ENCODE measurements around the gene PRR12.

Gene PRR12

DNA sequence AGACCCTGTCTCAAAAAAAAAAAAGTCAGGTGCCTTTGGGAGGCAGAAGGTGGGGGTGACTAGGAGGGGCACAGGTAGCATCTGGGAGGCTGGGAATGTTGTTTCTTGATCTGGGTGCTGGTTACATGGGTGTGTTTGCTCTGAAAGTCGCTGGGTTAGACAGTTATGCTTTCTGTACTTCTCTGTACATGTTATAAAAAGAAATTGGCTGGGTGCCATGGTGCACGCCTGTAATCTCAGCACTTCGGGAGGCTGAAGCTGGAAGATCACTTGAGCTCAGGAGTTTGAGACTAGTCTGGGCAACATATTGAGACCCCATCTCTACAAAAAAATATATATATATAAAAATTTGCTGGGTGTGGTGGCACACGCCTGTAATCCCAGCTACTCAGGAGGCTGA is 25.7 kb upstream of the PRR12 start:
- DNase-seq (ENCODE audit: low read depth in 2 of 2, low spot score in 1 of 2) = no peak

GRCh38 chr19:49566302-49566701 is 24.7 kb upstream of the PRR12 start:
- DNase-seq (ENCODE audit: low read depth in 2 of 2, low spot score in 1 of 2) = no peak

DNA sequence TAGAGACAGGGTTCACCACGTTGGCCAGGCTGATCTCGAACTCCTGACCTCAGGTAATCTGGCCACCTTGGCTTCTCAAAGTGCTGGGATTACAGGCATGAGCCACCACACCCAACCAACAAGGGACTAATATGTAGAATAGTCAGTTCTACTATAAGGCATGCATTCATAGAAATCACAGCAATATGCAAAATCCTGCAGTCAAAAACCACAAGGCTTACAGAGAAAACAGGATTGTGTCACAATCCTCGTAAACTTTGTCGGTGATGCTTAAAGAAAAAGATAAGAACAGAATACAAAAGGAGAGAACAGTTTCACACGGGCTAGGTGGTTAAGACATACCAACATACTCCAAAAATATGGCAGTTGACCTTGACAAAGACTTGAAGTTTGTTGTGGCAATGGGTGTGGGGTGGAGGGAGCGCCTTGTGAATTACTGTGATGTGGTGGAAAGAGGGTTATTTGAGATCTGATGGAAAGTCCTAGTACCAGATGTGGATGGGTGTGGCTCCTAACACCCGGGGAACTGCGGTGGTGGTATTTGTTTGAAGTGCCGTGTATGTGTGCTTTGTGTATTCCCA is 23.0 kb upstream of the PRR12 start:
- no peak for DNase-seq (ENCODE audit: low read depth in 2 of 2, low spot score in 1 of 2)

DNA sequence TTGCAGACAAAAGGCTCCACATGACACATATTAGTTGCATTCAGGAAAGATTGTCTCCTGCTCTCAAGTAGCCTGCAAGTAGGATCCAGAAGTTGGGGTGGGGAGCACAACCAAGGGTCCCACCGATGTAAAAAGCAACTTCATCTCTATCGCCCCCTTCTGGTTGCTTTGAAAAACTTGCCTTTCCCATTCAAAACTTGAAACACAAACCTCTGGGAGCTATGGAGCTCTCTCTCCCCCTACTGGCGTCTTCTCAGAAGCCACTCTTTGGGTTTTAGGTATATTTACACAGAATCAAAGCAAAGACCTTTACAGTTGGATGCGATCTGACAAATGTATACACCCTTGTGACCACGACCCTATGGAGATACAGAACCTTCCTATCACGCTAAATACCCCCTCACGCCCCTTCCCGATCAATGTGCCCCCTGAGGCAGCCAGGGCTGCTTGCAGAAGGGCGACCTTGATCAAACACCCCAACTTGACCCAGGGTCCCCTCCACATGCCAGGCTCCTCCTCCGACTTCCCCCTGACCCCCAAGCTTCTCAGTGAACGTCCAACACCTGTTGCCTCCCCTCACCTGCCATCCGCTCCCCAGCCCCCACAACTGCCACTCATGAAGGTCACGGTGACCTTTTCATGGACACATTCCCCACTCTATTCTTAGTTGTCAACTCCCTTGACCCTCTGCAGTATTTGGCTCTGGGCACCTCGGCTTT is 20.7 kb upstream of the PRR12 start:
- DNase-seq (ENCODE audit: low read depth in 2 of 2, low spot score in 1 of 2) = no peak

- no peak for DNase-seq (ENCODE audit: low read depth in 2 of 2, low spot score in 1 of 2)
These were observed 19.8 kb upstream of the PRR12 start for GRCh38 chr19:49570997-49571676.

GRCh38 chr19:49573009-49573408 is 18.0 kb upstream of the PRR12 start:
- DNase-seq (ENCODE audit: low read depth in 2 of 2, low spot score in 1 of 2) = no peak

- no peak for DNase-seq (ENCODE audit: low read depth in 2 of 2, low spot score in 1 of 2)
These were observed 17.6 kb upstream of the PRR12 start for GRCh38 chr19:49573425-49573824.

DNA sequence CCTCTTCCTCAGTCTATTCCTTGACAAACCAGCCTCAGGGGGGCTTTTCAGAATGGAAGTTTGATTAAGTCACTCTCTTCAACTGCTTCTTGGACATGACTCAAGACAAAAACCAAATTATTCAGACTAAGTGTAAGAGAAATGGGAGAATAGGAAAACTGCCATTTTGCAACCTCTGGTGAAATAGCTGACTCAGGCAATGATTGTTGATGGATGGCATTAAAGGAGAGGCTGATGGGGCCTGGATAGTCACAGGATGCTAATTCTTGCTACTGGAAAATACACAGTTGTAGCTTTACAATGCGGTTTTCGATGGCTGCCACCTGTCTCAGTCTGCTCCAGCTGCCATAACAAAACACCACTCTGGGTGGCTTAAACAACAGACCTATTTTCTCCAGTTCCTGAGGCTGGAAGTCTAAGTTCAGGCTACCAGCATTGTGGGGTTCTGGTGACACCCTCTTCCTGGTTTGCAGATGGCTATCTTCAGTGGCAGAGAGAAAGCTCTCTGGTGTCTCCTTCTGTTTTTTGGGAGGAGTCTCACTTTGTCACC is 16.7 kb upstream of the PRR12 start:
- no peak for DNase-seq (ENCODE audit: low read depth in 2 of 2, low spot score in 1 of 2)

DNA sequence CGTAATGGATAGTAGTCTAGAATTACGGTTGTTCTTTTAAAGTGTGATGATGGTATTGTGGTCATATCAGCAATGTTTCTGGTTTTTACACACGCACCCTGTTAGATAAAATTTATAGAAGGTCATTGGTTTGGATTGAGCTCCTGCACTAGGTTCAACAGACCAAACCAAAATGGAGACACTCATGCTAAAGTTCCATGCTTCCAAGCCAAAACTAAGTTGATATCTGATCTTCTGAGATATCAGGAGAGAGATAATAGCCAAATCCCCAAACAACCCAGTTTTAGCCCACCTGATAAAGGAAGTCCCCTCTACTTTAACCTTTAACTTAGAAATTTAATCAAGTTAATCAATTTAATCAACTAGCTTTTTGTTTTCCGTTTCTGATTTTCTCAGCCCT is 11.8 kb upstream of the PRR12 start:
- no peak for DNase-seq (ENCODE audit: low read depth in 2 of 2, low spot score in 1 of 2)

- no peak for DNase-seq (ENCODE audit: low read depth in 2 of 2, low spot score in 1 of 2)
These were observed 11.1 kb upstream of the PRR12 start for GRCh38 chr19:49579947-49580263.

DNA sequence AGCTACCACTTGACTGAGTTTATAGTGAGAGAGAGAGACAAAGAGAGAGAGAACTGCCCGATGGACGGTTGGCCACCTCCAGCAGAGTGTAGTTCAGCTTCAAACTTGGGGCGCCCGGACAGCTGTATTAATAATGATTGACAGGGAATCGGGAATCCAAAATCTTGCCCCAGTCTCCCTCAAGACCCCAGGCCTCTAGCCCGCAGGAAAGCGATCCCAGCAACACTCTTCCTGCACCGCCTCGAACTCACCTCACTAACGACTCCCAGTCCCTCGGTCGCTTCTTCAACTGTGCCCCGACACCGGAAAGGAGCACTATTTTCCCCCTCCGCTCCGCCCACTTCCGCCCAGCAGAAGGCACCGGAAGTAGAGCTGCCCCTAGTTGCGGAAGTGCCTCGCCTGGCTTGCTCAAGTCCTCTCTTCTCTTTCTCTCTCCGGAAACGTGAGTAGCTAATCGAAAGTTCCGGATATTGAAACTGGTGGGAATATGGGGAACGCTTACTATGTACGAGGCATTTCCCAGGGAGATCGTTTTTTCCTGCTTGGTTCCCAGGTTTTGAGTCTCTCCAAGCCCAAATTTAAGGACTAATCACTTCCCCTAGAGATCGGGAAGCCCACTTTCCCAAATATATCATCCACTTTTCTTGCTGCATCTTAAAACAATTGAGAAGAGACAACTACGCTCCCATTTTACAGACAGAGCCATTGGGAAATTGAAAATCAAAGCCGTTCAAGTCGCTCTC is 10.5 kb upstream of the PRR12 start, which contains the start of gene NOSIP:
Gene NOSIP (minus strand): TSS at position 293 of the 743 bp plus-strand sequence. CDS start 19,865 bp downstream, outside the sequence.
- peak; percentile 92 to 93 for DNase-seq (ENCODE audit: low read depth in 2 of 2, low spot score in 1 of 2)

GRCh38 chr19:49581007-49581508 is 9.9 kb upstream of the PRR12 start, which contains the start of gene PRRG2:
TSS of gene PRRG2 (plus strand) at chr19:49581316. CDS start at chr19:49583220, 1,904 bp downstream.
- DNase-seq (ENCODE audit: low read depth in 2 of 2, low spot score in 1 of 2) = no peak

DNA sequence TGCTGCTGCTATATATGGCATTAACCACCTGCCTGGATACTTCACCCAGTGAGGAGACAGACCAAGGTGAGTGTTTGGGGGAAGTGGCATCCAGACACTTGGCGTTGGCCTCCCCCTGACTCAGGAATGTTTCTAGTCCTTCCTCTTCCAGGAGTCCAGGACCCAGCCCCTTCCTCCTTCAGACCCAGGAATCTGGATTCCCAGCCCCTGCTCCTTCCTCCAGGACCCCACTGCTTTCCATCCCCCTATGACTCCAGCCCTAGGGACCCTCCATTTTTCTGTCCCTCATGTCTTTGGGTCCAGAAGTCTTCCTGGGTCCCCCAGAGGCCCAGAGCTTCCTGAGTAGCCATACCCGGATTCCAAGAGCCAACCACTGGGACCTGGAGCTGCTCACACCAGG is 7.7 kb upstream of the PRR12 start:
- DNase-seq (ENCODE audit: low read depth in 2 of 2, low spot score in 1 of 2) = no peak

GRCh38 chr19:49585023-49585422 is 6.0 kb upstream of the PRR12 start:
- no peak for DNase-seq (ENCODE audit: low read depth in 2 of 2, low spot score in 1 of 2)

- DNase-seq (ENCODE audit: low read depth in 2 of 2, low spot score in 1 of 2) = no peak
These were observed 3.8 kb upstream of the PRR12 start for GRCh38 chr19:49587227-49587626.

DNA sequence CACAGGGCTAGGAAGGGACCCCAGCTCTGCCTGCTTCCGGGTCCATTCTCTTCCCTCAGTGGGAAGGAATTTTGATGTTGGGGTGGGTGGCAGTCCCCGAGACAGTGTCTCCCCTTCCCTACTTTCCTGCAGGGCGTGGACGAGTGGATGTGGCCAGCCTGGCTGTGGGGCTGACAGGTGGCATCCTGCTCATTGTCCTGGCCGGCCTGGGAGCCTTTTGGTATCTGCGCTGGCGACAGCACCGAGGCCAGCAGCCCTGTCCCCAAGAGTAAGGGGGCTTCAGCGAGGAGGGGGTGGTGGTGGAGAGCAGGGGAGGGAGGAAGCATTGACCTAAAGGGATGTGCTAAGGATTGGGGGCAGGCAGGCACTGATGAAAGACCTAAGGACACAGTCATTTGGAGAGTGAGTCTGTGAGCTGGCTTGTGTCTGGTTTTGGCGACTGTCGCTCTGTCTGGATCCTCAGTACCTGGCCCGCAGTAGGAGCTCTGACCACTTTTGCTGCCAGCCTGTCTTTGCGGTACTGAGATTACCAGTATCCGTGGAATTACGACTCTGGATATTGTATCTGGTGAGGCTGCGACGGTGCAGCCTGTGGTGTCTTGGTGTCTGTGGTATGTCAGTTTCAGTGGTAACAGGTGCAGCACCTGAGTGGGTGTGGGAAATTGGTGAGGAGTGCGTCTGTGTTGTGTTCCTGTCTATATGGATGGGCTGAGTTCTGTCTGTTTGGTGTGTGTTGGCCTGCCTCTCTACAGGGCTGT is 2.4 kb upstream of the PRR12 start:
- DNase-seq (ENCODE audit: low read depth in 2 of 2, low spot score in 1 of 2) = no peak

DNA sequence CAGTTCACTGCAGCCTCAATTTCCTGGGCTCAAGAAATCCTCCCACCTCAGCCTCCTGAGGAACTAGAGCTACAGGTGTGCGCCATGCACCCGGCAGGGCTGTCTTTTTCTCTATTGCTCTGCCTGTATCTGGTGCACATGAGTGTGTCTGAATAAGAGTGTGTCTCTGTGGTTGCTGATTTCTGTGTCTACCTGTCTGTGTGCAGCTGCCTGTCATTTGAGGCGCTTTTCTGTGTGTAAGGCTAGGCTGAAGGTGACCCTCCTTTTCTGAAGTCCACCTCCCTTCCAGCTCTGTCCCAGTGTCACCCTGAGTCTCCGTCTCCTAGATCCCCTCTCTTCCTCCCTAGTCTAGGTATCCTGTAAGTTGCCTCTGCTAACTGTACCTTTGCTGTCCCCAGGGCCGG is 1.5 kb upstream of the PRR12 start:
- no peak for DNase-seq (ENCODE audit: low read depth in 2 of 2, low spot score in 1 of 2)

GRCh38 chr19:49590071-49590970 is 661 bp upstream of the PRR12 start:
- peak; percentile 84 to 89 for DNase-seq (ENCODE audit: low read depth in 2 of 2, low spot score in 1 of 2)

DNA sequence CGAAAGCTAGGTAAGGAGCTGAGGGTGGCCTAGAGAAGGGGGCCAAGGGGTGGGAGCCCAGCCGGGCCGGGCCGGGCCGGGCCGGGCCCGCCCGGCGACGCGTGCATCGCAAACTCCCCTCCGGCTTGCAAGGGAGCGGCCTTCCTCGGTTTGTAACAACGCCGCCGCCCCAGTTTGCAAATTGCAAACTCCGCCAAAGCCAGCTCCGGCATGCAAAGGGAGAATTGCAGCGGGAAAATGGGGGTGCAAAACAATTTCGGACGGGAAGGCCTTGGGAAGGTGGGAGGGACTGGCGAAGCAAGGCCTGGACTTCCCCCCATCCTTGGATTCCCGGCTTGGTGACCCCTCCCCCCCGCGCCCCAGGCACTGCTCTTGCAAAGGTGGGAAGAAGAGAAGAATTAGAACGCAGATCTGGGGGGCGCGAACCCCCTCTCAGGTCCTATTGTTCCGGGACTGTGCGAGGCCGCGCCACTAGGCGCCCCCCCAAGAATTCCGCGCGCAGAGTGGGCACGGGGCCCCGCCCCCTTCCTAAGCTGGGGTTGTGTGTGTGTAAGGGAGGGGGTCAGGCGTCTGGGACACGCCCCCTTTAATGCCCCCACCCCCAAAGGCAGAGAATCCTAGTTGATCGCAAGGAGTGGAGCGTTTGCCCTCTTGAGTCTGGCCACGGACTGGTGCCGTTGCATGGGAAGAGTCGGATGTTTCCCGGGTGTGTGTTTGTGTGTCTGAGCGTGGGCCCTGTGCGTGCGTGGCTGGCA is 926 bp downstream of the PRR12 start:
- no peak for DNase-seq (ENCODE audit: low read depth in 2 of 2, low spot score in 1 of 2)

Data from stimulated activated CD8-positive, alpha-beta memory T cell treated with anti-CD3 and anti-CD28 coated beads, Interleukin-4, amount 100 ng/mL, for 4 hours (primary cell).